Measurements from ENCODE around the gene MYNN.

Gene MYNN

GRCh38 chr3:169764882-169765612 is 8.1 kb upstream of the MYNN start, which contains the start of gene TERC:
Gene TERC (minus strand): TSS chr3:169765060.
- TF ChIP-seq CTCF (IDR thresholded peaks at IDR 0.05; ENCODE audit: control insufficient read depth, extremely low read depth, insufficient read depth) = no peak
- H3K4me3 ChIP-seq (ENCODE audit: low read depth, low read length) = peak within 1 kb of the TSS; percentile 68
- DNase-seq (ENCODE audit: low read depth) = peak; percentile 58

DNA sequence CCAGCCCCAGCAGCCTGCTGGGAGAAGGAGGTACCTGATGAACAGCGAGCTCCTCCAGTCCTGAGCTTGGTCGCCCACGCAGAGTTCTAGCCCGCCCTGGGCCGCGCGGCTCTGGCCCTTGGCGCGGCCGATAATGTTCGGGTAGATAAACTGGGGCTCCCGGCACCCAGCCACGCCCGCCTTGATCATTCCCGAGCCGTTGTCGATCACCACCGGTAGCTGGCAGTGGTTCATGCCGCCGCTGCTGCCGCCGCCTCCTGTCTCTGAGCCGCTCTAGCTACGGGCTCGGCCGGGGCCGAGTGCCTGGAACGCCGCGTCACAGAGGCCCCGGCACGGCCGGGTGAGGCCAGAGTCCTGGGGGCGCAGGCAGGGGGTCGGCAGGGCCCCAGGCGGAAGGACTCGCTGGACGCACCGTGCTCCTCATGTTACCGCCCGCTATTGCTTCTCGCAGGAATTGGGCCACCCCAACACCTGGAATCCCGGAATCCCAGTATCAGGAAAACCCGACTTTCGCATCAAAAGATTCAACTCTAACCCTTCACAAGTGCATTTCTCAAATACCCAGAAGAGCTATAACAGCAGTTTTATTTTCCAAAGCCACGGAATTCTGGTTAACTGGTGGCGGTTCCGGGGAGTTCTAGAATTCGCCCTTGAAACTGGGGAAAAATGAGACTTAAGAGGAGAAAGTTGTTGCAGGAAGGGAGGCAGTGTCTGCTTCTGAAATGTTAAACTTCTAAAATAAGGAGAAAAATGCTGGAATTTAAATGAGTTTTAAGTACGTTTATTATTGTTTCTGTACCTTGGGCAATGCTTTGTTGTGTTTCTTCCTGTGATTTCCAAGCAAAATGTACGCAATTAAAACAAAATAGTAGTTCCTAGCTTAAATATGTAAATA is 3.7 kb upstream of the MYNN start, which contains the start of gene ACTRT3:
Gene ACTRT3 (minus strand): TSS at position 275 of the 895 bp plus-strand sequence. CDS start 41 bp downstream, at position 234.
- DNase-seq (ENCODE audit: low read depth) = no peak
- no peak for TF ChIP-seq CTCF (IDR thresholded peaks at IDR 0.05; ENCODE audit: control insufficient read depth, extremely low read depth, insufficient read depth)
- peak within 1 kb of the TSS; percentile 72 for H3K4me3 ChIP-seq (ENCODE audit: low read depth, low read length)

DNA sequence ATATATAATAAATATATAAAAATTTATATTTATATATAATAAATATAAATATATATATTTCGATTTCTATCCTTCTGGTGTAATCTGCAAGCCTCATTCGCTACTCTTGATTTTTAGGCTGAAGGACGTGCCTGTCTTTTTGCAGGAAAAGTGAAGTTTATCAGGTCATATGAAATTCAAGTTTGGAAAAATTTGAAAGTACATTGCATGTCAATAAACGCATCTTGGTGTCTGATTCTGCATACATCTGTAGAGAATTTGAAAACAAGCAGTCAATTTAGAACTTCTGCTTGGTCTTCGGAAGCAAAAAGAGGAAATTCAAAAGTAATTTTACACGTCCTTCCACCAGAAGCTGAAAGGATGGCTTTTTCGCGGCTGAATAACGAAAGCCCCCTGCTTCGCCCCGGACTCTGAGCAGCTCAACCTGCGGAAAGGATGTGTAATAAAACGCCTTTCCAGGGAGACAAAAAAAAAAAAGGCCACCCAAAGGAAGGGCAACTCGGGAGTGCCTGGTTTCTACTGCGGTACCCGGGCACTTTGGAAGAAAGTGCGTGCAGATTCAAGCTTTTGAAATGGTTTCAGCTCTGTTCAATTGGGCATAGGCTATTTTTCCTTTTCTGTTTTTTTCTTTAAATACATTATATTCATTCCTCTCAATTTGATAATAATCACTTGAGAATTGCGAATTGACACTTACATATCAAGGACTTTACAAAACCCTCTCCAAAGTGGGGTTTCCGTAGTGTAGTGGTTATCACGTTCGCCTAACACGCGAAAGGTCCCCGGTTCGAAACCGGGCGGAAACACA is 1.5 kb upstream of the MYNN start:
- DNase-seq (ENCODE audit: low read depth) = peak; percentile 50
- no peak for TF ChIP-seq CTCF (IDR thresholded peaks at IDR 0.05; ENCODE audit: control insufficient read depth, extremely low read depth, insufficient read depth)
- peak overlapping the region; percentile 92 for H3K4me3 ChIP-seq (ENCODE audit: low read depth, low read length)

DNA sequence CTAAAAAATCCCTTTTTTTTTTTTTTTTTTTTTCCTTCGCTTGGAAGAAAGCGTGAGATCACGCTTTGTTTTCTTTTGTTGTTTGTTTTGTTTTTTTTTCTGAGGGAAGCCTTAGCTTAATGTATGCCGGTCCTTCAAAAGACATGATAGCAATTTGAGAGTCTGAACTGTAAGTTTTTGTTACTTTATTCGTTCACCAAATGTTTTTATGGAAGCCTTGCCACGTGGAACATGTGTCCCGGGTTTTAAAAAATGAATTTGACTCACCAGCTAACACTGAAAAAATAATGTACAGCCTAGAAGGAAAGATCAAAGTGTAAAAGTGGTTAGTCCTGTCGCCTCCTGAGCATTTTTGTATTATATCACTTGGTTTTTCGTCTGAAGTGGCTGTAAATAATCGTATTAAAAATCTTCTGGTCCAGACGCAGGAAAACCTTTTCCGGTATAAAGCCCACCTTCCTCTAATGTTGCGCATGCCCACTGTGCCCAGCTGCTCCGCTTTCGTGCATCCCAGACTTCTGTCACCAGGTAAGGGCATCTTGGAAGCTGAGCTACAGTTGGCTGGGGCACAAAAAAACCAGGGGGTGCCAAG is 795 bp upstream of the MYNN start:
- peak overlapping the region; percentile 92 for H3K4me3 ChIP-seq (ENCODE audit: low read depth, low read length)
- TF ChIP-seq CTCF (IDR thresholded peaks at IDR 0.05; ENCODE audit: control insufficient read depth, extremely low read depth, insufficient read depth) = no peak
- peak; percentile 50 for DNase-seq (ENCODE audit: low read depth)

GRCh38 chr3:169774186-169774585 is 990 bp downstream of the MYNN start:
- peak overlapping the region; percentile 92 for H3K4me3 ChIP-seq (ENCODE audit: low read depth, low read length)
- DNase-seq (ENCODE audit: low read depth) = no peak
- TF ChIP-seq CTCF (IDR thresholded peaks at IDR 0.05; ENCODE audit: control insufficient read depth, extremely low read depth, insufficient read depth) = no peak

DNA sequence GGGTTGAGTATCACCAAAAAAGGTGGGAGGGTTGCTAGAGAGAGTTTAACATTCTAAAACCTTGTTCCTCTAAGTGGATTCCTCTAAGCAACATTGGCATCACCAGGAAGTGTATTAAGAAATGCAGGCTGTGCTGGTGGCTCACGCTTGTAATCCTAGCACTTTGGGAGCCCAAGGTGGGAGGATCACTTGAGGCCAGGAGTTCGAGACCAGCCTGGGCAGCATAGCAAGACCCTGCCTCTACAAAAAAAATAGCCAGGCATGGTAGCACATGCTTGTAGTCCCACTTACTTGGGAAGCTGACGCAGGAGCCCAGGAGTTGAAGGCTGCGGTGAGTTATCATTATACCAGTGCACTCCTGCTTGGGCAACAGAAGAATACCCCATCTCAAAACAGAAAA is 4.6 kb downstream of the MYNN start:
- no peak for DNase-seq (ENCODE audit: low read depth)
- no peak for TF ChIP-seq CTCF (IDR thresholded peaks at IDR 0.05; ENCODE audit: control insufficient read depth, extremely low read depth, insufficient read depth)
- no peak overlapping the region for H3K4me3 ChIP-seq (ENCODE audit: low read depth, low read length)

Data from LNCaP clone FGC (cell line).